ENCODE measurements around the gene SULF2.
A peak's percentile ranks its signal among the peaks of the same experiment; 100 is the strongest.

Gene SULF2

GRCh38 chr20:47775039-47775438 is 10.2 kb downstream of the SULF2 start:
- H3K4me3 ChIP-seq (ENCODE audit: low read depth, low read length): no peak overlapping the region
- no peaks in the 10 kb centered on the region for H3K4me1 ChIP-seq
- H3K36me3 ChIP-seq: peaks cover 3% of the 10 kb centered on the region; the same call in 1 of the 2 replicates
- H3K27me3 ChIP-seq: no peaks in the 10 kb centered on the region
- DNase-seq: no peak
- no peaks in the 10 kb centered on the region for H3K9me3 ChIP-seq
- no peak for TF ChIP-seq CTCF (IDR thresholded peaks at IDR 0.05; ENCODE audit: low read depth, low read length)

- Histone ChIP-seq H3K27me3 (no peaks in the 10 kb centered on the region), H3K4me1 (no peaks in the 10 kb centered on the region), H3K4me3 (ENCODE audit: low read depth, low read length) (peak overlapping the region; percentile 30), H3K36me3 (peaks cover 3% of the 10 kb centered on the region; the same call in 1 of the 2 replicates), H3K9me3 (no peaks in the 10 kb centered on the region)
- TF ChIP-seq CTCF (IDR thresholded peaks at IDR 0.05; ENCODE audit: low read depth, low read length): no peak
- peak; percentile 52 for DNase-seq
These were observed 11.0 kb downstream of the SULF2 start for GRCh38 chr20:47774131-47774777.

GRCh38 chr20:47773371-47773786 is 11.9 kb downstream of the SULF2 start:
- H3K27me3 ChIP-seq: no peaks in the 10 kb centered on the region
- H3K9me3 ChIP-seq: no peaks in the 10 kb centered on the region
- peaks cover 2% of the 10 kb centered on the region; the same call in 1 of the 2 replicates for H3K4me1 ChIP-seq
- DNase-seq: no peak
- H3K36me3 ChIP-seq: peaks cover 3% of the 10 kb centered on the region; the same call in 1 of the 2 replicates
- no peak overlapping the region for H3K4me3 ChIP-seq (ENCODE audit: low read depth, low read length)
- TF ChIP-seq CTCF (IDR thresholded peaks at IDR 0.05; ENCODE audit: low read depth, low read length): no peak

- DNase-seq: no peak
- Histone ChIP-seq H3K4me1 (peaks cover 3% of the 10 kb centered on the region; the same call in 1 of the 2 replicates), H3K27me3 (no peaks in the 10 kb centered on the region), H3K9me3 (no peaks in the 10 kb centered on the region), H3K4me3 (ENCODE audit: low read depth, low read length) (no peak overlapping the region), H3K36me3 (peaks cover 3% of the 10 kb centered on the region; the same call in 1 of the 2 replicates)
- no peak for TF ChIP-seq CTCF (IDR thresholded peaks at IDR 0.05; ENCODE audit: low read depth, low read length)
These were observed 14.3 kb downstream of the SULF2 start for GRCh38 chr20:47770935-47771334.

- no peak for DNase-seq
- no peaks in the 10 kb centered on the region for H3K27me3 ChIP-seq
- H3K36me3 ChIP-seq: peaks cover 5% of the 10 kb centered on the region; the same call in 1 of the 2 replicates
These were observed 17.1 kb downstream of the SULF2 start for GRCh38 chr20:47768016-47768824.

More at GRCh38 chr20:47768016-47768824, 17.1 kb downstream of the SULF2 start:
- Histone ChIP-seq H3K4me1 (peaks cover 5% of the 10 kb centered on the region; the same call in 1 of the 2 replicates), H3K4me3 (ENCODE audit: low read depth, low read length) (no peak overlapping the region), H3K9me3 (no peaks in the 10 kb centered on the region)
- no peak for TF ChIP-seq CTCF (IDR thresholded peaks at IDR 0.05; ENCODE audit: low read depth, low read length)

All from BE2C (cell line).